Measurements from ENCODE around the gene TNXB.

GRCh38 chr6:32096087-32096393 is 13.1 kb downstream of the TNXB start:
- no peak for TF ChIP-seq POLR2A (IDR thresholded peaks at IDR 0.05; ENCODE audit: low read length)
- TF ChIP-seq GATA1 (IDR thresholded peaks at IDR 0.05; ENCODE audit: low read depth, low read length) = no peak

Measured in erythroblast (primary cell).